Parathyroid adenoma (tissue), 2 donors: Measurements from ENCODE around the gene SUSD1.

ENCODE experiments used
- H2AFZ ChIP-seq: fragments of 300-600 bp; sonication (generic); one replicate; pipeline ENCODE4 v1.7.0; 2017; ENCODE audit warnings: antibody characterized with exemption, mild to moderate bottlenecking
- H3K27ac ChIP-seq: fragments of 300-600 bp; sonication (generic); one replicate; pipeline ENCODE4 v1.7.0; 2017
- H3K27me3 ChIP-seq: fragments of 300-600 bp; sonication (generic); one replicate; pipeline ENCODE4 v1.7.0; 2017; ENCODE audit warnings: low read length; ENCODE audit not compliant: control insufficient read depth, insufficient read depth
- H3K36me3 ChIP-seq: fragments of 300-600 bp; sonication (generic); one replicate; pipeline ENCODE4 v1.7.0; 2017; ENCODE audit warnings: low read length; ENCODE audit not compliant: control insufficient read depth, insufficient read depth
- H3K4me1 ChIP-seq: fragments of 300-600 bp; sonication (generic); one replicate; pipeline ENCODE4 v1.7.0; 2017; ENCODE audit warnings: control low read depth
- H3K4me2 ChIP-seq: fragments of 300-600 bp; sonication (generic); one replicate; pipeline ENCODE4 v1.7.0; 2017; ENCODE audit warnings: low read length
- H3K4me3 ChIP-seq: fragments of 300-600 bp; sonication (generic); one replicate; pipeline ENCODE4 v1.7.0; 2017; ENCODE audit warnings: low read depth, low read length
- H3K79me2 ChIP-seq: fragments of 300-600 bp; sonication (generic); one replicate; pipeline ENCODE4 v1.7.0; 2017; ENCODE audit warnings: control low read depth
- H3K9ac ChIP-seq: fragments of 300-600 bp; sonication (generic); one replicate; pipeline ENCODE4 v1.7.0; 2017; ENCODE audit warnings: mild to moderate bottlenecking
- H3K9me3 ChIP-seq: fragments of 300-600 bp; sonication (generic); one replicate; pipeline ENCODE4 v1.7.0; 2017; ENCODE audit warnings: low read length; ENCODE audit not compliant: control insufficient read depth
- CTCF ChIP-seq: fragments of 300-600 bp; sonication (generic); IDR thresholded peaks from one replicate; pipeline ENCODE4 v1.7.0; 2017; ENCODE audit warnings: antibody characterized with exemption, mild to moderate bottlenecking
- donor health status: primary hyperparathyroidism.

SUSD1 gene

DNA sequence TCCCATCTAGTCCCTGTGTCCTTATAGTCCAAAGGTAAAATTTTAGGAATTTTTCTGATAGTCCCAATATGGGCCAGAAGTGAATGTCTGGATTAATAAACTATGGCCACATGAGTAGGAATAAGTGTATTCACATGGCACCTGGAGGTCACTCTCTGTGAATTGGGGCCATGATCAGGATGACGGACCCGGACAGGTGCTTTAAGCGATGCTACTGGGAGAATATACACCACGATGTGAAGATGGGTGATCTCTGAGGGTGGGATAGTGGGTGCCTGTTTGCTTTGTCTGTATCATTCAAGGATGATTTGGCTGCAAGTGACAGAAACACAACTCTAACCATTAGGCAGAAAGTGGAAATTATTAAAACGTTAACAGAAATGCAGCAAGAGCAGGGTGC lies 177.3 kb downstream of the SUSD1 start:
- no peaks in the 10 kb centered on the region for H3K27me3 ChIP-seq
- H3K4me2 ChIP-seq = no peak overlapping the region
- TF ChIP-seq CTCF = no peak
- H3K27ac ChIP-seq = no peak overlapping the region
- no peaks in the 10 kb centered on the region for H3K79me2 ChIP-seq
- H3K9me3 ChIP-seq = no peaks in the 10 kb centered on the region
- no peak overlapping the region for H3K4me3 ChIP-seq
- no peaks in the 10 kb centered on the region for H3K36me3 ChIP-seq
- no peak overlapping the region for H3K9ac ChIP-seq
- no peaks in the 10 kb centered on the region for H3K4me1 ChIP-seq
- no peak overlapping the region for H2AFZ ChIP-seq

- TF ChIP-seq CTCF = no peak
- H2AFZ ChIP-seq = no peak overlapping the region
- no peak overlapping the region for H3K4me2 ChIP-seq
- H3K4me3 ChIP-seq = no peak overlapping the region
- no peaks in the 10 kb centered on the region for H3K79me2 ChIP-seq
- no peaks in the 10 kb centered on the region for H3K9me3 ChIP-seq
- no peak overlapping the region for H3K27ac ChIP-seq
- H3K36me3 ChIP-seq = no peaks in the 10 kb centered on the region
- no peaks in the 10 kb centered on the region for H3K4me1 ChIP-seq
- H3K9ac ChIP-seq = no peak overlapping the region
- H3K27me3 ChIP-seq = no peaks in the 10 kb centered on the region
Observed at GRCh38 chr9:111994831-111995458, 180.2 kb downstream of the SUSD1 start.

GRCh38 chr9:111993319-111993718 lies 181.8 kb downstream of the SUSD1 start:
- Histone ChIP-seq H3K4me2 (no peak overlapping the region), H3K27me3 (no peaks in the 10 kb centered on the region), H3K36me3 (no peaks in the 10 kb centered on the region), H3K27ac (no peak overlapping the region), H3K79me2 (no peaks in the 10 kb centered on the region), H3K9ac (no peak overlapping the region), H3K9me3 (no peaks in the 10 kb centered on the region), H3K4me1 (no peaks in the 10 kb centered on the region), H3K4me3 (no peak overlapping the region), H2AFZ (no peak overlapping the region)
- TF ChIP-seq CTCF = no peak

DNA sequence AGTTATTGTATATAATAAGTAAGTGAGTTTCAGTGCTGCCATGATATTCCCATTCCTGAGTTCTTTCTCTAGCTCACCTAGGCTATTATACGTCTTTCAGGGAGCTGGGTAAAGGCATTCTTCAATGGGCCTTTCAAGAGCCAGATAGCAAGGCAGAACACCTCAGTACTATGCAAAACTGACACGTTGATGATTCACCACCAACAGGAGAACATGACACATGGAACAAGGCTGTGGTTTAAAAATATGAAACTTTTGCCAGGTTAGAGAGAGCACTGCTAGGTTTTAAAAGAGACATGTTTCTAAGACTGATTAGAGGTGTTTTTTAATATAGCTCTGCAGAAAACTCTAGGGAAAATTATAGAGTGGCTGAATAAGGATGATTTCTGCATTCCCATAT lies 182.6 kb downstream of the SUSD1 start:
- no peak overlapping the region for H2AFZ ChIP-seq

More for the DNA sequence above, 182.6 kb downstream of the SUSD1 start:
- Histone ChIP-seq H3K4me3 (no peak overlapping the region), H3K9ac (no peak overlapping the region), H3K36me3 (no peaks in the 10 kb centered on the region), H3K9me3 (no peaks in the 10 kb centered on the region), H3K27ac (no peak overlapping the region), H3K4me2 (no peak overlapping the region), H3K4me1 (no peaks in the 10 kb centered on the region), H3K27me3 (no peaks in the 10 kb centered on the region), H3K79me2 (no peaks in the 10 kb centered on the region)
- no peak for TF ChIP-seq CTCF
